Breast epithelium (tissue), 3 donors: ENCODE measurements around the gene MUC5AC.

Experiments
- CTCF ChIP-seq, 3 donors: fragments of 450-650 bp; IDR thresholded peaks; one replicate each; pipeline ENCODE4 v1.5.1; 2016 to 2017; ENCODE audit warnings: antibody characterized with exemption in 3 of 3, mild to moderate bottlenecking in 3 of 3, moderate library complexity in 3 of 3
- POLR2AphosphoS5 ChIP-seq, 3 donors: sonication (generic); formaldehyde crosslinking; IDR thresholded peaks; one replicate each; pipeline ENCODE4 v1.6.1; 2017; ENCODE audit warnings: antibody characterized with exemption in 3 of 3

- TF ChIP-seq POLR2AphosphoS5 (IDR thresholded peaks at IDR 0.05) (no peak), CTCF (IDR thresholded peaks at IDR 0.05) (no peak)
Measured at GRCh38 chr11:1209371-1210057, 51.8 kb downstream of the MUC5AC start.
